ENCODE results near the gene BHLHE40.

DNA sequence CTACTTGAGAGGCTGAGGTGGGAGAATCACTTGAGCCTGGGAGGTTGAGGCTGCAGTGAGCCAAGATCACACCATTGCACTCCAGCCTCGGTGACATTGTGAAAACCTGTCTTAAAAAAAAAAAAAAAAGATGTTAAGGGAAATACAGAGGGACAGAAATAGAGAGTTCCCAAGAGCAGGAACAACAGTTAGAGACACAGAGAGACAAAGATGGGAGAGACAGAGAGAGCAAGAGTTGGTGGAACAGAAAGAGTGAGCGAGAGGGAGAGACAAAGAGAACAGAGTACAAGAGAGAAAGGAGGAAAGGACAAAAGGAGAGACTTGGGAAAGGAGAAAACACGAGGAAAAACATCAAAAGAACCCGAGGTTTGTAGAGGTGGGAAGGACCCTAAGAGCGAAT is 35.8 kb downstream of the BHLHE40 start:
- TF ChIP-seq EP300 (IDR thresholded peaks at IDR 0.05) (no peak), POLR2A (IDR thresholded peaks at IDR 0.05) (no peak)
- TF ChIP-seq, protein P1, sequence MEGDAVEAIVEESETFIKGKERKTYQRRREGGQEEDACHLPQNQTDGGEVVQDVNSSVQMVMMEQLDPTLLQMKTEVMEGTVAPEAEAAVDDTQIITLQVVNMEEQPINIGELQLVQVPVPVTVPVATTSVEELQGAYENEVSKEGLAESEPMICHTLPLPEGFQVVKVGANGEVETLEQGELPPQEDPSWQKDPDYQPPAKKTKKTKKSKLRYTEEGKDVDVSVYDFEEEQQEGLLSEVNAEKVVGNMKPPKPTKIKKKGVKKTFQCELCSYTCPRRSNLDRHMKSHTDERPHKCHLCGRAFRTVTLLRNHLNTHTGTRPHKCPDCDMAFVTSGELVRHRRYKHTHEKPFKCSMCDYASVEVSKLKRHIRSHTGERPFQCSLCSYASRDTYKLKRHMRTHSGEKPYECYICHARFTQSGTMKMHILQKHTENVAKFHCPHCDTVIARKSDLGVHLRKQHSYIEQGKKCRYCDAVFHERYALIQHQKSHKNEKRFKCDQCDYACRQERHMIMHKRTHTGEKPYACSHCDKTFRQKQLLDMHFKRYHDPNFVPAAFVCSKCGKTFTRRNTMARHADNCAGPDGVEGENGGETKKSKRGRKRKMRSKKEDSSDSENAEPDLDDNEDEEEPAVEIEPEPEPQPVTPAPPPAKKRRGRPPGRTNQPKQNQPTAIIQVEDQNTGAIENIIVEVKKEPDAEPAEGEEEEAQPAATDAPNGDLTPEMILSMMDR (IDR thresholded peaks at IDR 0.05), result no peak

Measured in sigmoid colon (tissue), 4 donors.